Peyer's patch (tissue), 4 donors: Measurements from ENCODE around the gene CALCOCO1.

Experiments used
- POLR2A ChIP-seq, 2 donors: fragments of 450-650 bp; IDR thresholded peaks; one replicate each; pipeline ENCODE4 v1.5.1; 2017; ENCODE audit warnings: antibody characterized with exemption in 2 of 2, mild to moderate bottlenecking in 2 of 2, moderate library complexity in 2 of 2
- TF ChIP-seq, protein P1 (sequence below), 6 experiments: fragments of 450-650 bp in 4 of 6; fragments of 200-600 bp in 2 of 6; sonication (generic) in 1 of 6; IDR thresholded peaks; one replicate each; pipeline ENCODE4 v1.5.1; 2017 to 2019; ENCODE audit warnings: antibody characterized with exemption in 6 of 6, mild to moderate bottlenecking in 3 of 6, moderate library complexity in 1 of 6

DNA sequence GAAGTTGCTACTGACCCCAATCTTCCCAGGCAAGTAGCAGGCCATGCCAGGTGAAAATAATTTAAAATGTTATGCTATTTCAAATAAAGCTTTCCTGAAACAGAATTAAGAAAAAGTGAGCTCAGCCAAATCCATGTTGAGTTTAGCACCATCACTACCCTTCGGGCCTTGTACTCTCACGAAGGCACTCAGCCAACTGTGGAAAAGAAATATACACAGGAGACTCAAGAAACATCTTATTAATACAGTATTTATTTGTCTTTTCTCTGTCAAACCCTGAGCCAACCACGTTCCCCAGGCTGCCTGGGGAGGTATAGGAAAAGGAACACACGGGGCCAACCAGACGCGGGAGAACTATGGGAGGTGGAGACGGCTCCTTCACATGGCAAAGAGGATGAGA, 62.3 kb downstream of the CALCOCO1 start:
- TF ChIP-seq, protein P1, sequence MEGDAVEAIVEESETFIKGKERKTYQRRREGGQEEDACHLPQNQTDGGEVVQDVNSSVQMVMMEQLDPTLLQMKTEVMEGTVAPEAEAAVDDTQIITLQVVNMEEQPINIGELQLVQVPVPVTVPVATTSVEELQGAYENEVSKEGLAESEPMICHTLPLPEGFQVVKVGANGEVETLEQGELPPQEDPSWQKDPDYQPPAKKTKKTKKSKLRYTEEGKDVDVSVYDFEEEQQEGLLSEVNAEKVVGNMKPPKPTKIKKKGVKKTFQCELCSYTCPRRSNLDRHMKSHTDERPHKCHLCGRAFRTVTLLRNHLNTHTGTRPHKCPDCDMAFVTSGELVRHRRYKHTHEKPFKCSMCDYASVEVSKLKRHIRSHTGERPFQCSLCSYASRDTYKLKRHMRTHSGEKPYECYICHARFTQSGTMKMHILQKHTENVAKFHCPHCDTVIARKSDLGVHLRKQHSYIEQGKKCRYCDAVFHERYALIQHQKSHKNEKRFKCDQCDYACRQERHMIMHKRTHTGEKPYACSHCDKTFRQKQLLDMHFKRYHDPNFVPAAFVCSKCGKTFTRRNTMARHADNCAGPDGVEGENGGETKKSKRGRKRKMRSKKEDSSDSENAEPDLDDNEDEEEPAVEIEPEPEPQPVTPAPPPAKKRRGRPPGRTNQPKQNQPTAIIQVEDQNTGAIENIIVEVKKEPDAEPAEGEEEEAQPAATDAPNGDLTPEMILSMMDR (IDR thresholded peaks at IDR 0.05) = no peak
- no peak for TF ChIP-seq POLR2A (IDR thresholded peaks at IDR 0.05)
